Tibial nerve (tissue), 4 donors: ENCODE data around the gene CRYBG1. TPM values are rescaled to one million over a fixed set of nuclear protein-coding genes. Genes with fewer than 3 reads are reported as not detected.

Experiments
- DNase-seq, 2 donors: peaks; one replicate each; pipeline ENCODE4 v3.0.0-alpha.2; 2019; ENCODE audit warnings: low spot score in 2 of 2
- H3K27ac ChIP-seq, 4 donors: fragments of 200-600 bp; sonication (generic) in 3 of 4; one replicate each; pipeline ENCODE4 v1.5.1; 2017 to 2019; ENCODE audit warnings: mild to moderate bottlenecking in 1 of 4
- H3K27me3 ChIP-seq, 2 donors: fragments of 200-600 bp; sonication (generic) in 1 of 2; one replicate each; pipeline versions ENCODE4 v1.5.1 to v1.6.0; 2017 to 2019
- H3K36me3 ChIP-seq, 3 donors: fragments of 200-600 bp; sonication (generic); one replicate each; pipeline ENCODE4 v1.5.1; 2018 to 2019
- H3K4me1 ChIP-seq, 4 donors: fragments of 200-600 bp; sonication (generic) in 3 of 4; one replicate each; pipeline ENCODE4 v1.5.1; 2017 to 2019
- H3K4me3 ChIP-seq, 4 donors: fragments of 200-600 bp; sonication (generic) in 3 of 4; one replicate each; pipeline ENCODE4 v1.5.1; 2017 to 2019; ENCODE audit warnings: mild to moderate bottlenecking in 1 of 4, moderate library complexity in 1 of 4
- H3K9me3 ChIP-seq, 4 donors: fragments of 200-600 bp; sonication (generic) in 3 of 4; one replicate each; pipeline ENCODE4 v1.5.1; 2017 to 2019
- CTCF ChIP-seq, 5 experiments: fragments of 200-600 bp in 3 of 5; fragments of 450-650 bp in 2 of 5; sonication (generic) in 3 of 5; IDR thresholded peaks; one replicate each; pipeline ENCODE4 v1.5.1; 2016 to 2019; ENCODE audit warnings: antibody characterized with exemption in 5 of 5, mild to moderate bottlenecking in 3 of 5, moderate library complexity in 2 of 5
- EP300 ChIP-seq, 2 donors: sonication (generic); formaldehyde crosslinking; IDR thresholded peaks; one replicate each; pipeline ENCODE4 v1.6.1; 2017; ENCODE audit warnings: antibody characterized with exemption in 2 of 2, mild to moderate bottlenecking in 1 of 2
- POLR2A ChIP-seq, 2 donors: fragments of 450-650 bp; IDR thresholded peaks; one replicate each; pipeline ENCODE4 v1.6.1; 2017; ENCODE audit warnings: antibody characterized with exemption in 2 of 2, mild to moderate bottlenecking in 2 of 2, moderate library complexity in 2 of 2
- WGBS, 2 donors: methylation state at CpG; one replicate each; pipeline ENCODE4 v1.1.5; 2018; 5-methylcytosine and 5-hydroxymethylcytosine counted together
- total RNA-seq, 4 donors: library from RNA; depleted of rRNA; stranded (reverse); fragments of >200 nt; gene quantifications; one replicate each; pipeline ENCODE4 v1.1.0, GENCODE V29; 2016

The CRYBG1 gene
- total RNA-seq, 4 donors from 2014 or later, result 5.9 to 15.3 (median 8.1) TPM

- Histone ChIP-seq H3K27ac (no peak overlapping the region), H3K9me3 (no peaks in the 10 kb centered on the region), H3K4me1 (peaks cover 0 to 22% (median 8%) of the 10 kb centered on the region in 4 donors), H3K36me3 (peaks cover 0 to 16% (median 0%) of the 10 kb centered on the region in 3 donors), H3K4me3 (no peak overlapping the region), H3K27me3 (no peaks in the 10 kb centered on the region)
- no peak for TF ChIP-seq EP300 (IDR thresholded peaks at IDR 0.05)
- WGBS, 2 donors, result 90 to 100% methylated on average over 3 of the region's 3 CpGs
- no peak for DNase-seq
These were observed 190.6 kb downstream of the CRYBG1 start for GRCh38 chr6:106551155-106551554.

- TF ChIP-seq CTCF (IDR thresholded peaks at IDR 0.05), result no peak
- TF ChIP-seq EP300 (IDR thresholded peaks at IDR 0.05), result no peak
- TF ChIP-seq POLR2A (IDR thresholded peaks at IDR 0.05), result no peak
- 95 to 98% methylated on average over 5 of the region's 5 CpGs for whole genome bisulfite sequencing, 2 donors
- H3K4me1 ChIP-seq, result peaks cover 0 to 7% (median 3%) of the 10 kb centered on the region in 4 donors
- H3K9me3 ChIP-seq, result no peaks in the 10 kb centered on the region
- H3K36me3 ChIP-seq, result peaks cover 0 to 16% (median 0%) of the 10 kb centered on the region in 3 donors
- H3K27ac ChIP-seq, result no peak overlapping the region
- H3K27me3 ChIP-seq, result no peaks in the 10 kb centered on the region
- no peak overlapping the region for H3K4me3 ChIP-seq
- no peak for DNase-seq
These were observed 192.9 kb downstream of the CRYBG1 start for GRCh38 chr6:106553440-106553839.

- no peak overlapping the region for H3K4me3 ChIP-seq
- H3K27me3 ChIP-seq, result no peaks in the 10 kb centered on the region
- no peaks in the 10 kb centered on the region for H3K9me3 ChIP-seq
- TF ChIP-seq CTCF (IDR thresholded peaks at IDR 0.05) (no peak), POLR2A (IDR thresholded peaks at IDR 0.05) (no peak), EP300 (IDR thresholded peaks at IDR 0.05) (no peak)
- no peak overlapping the region for H3K27ac ChIP-seq
- DNase-seq, result no peak
- H3K4me1 ChIP-seq, result peaks cover 0 to 7% (median 3%) of the 10 kb centered on the region in 4 donors
- WGBS, 2 donors, result 72 to 81% methylated on average over 5 of the region's 5 CpGs
- peaks cover 0 to 31% (median 0%) of the 10 kb centered on the region in 3 donors for H3K36me3 ChIP-seq
These were observed 195.2 kb downstream of the CRYBG1 start for GRCh38 chr6:106555767-106556166.

DNA sequence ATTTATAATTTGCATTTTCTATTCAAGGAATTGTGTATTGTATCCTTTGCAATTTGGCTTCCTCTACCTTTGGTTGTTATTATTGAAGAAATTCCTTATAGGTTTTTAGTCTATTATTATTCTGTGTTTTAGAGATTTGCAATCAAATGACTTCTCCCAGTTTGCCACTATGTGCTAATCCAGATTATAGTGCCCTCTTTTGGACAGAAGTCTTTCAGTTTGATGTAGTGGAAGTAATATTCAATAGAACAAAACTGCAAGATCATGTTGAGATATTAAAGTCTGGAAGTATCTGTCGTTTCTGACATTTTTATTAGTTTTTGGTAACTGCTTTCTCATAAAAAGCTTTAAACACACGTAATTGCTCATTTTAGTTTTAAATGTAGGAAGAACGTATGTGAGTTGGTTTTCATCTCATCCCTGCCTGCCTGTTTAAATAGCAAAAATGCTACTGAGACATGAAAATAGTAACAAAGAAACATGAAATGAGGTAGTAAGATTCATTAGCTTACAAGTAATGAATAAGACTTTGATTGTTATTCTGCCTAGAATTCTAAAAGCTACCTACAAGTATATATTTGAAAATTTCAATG, 195.9 kb downstream of the CRYBG1 start:
- Histone ChIP-seq H3K4me3 (no peak overlapping the region), H3K36me3 (peaks cover 0 to 31% (median 0%) of the 10 kb centered on the region in 3 donors), H3K4me1 (peaks cover 0 to 8% (median 3%) of the 10 kb centered on the region in 4 donors), H3K27ac (no peak overlapping the region), H3K27me3 (no peaks in the 10 kb centered on the region), H3K9me3 (no peaks in the 10 kb centered on the region)
- DNase-seq, result no peak
- WGBS, 2 donors, result 53 to 69% methylated on average over 3 of the region's 3 CpGs
- no peak for TF ChIP-seq EP300 (IDR thresholded peaks at IDR 0.05)
- peak in 2 of 5 experiments; percentile 16 to 33 for TF ChIP-seq CTCF (IDR thresholded peaks at IDR 0.05)

DNA sequence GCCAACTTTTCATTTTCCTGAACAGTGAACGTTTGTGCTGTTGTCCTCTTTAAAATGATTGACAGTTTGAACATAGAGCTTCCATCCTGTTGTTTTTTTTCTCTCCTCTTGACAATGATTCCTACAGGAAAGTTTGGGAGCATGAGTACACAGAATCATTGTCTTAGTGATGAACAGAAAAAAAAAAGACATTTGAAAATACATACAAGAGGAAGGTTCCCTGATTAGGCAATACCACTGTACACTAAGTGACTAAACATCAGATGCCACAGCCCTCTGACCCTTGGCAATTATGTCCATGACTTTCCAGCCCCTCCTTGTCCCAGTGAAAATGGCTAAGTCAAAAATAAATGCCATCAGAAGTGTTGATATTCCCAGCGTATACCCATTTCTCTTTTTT, 197.3 kb downstream of the CRYBG1 start:
- no peak for DNase-seq
- no peak for TF ChIP-seq CTCF (IDR thresholded peaks at IDR 0.05)
- peak overlapping the region in 1 of 4 donors; percentile 46 for H3K27ac ChIP-seq
- no peaks in the 10 kb centered on the region for H3K9me3 ChIP-seq
- no peaks in the 10 kb centered on the region for H3K27me3 ChIP-seq
- H3K4me1 ChIP-seq, result peaks cover 0 to 15% (median 3%) of the 10 kb centered on the region in 4 donors
- H3K36me3 ChIP-seq, result peaks cover 0 to 31% (median 0%) of the 10 kb centered on the region in 3 donors
- WGBS, 2 donors, result 28 to 38% methylated on average over 2 of the region's 2 CpGs
- no peak overlapping the region for H3K4me3 ChIP-seq
